ENCODE measurements around the gene AOX1. TPM values are rescaled to one million over a fixed set of nuclear protein-coding genes. Genes with fewer than 3 reads are reported as not detected.

The AOX1 gene
- total RNA-seq, 1 experiment from 2014 or later = 3.5 TPM

DNA sequence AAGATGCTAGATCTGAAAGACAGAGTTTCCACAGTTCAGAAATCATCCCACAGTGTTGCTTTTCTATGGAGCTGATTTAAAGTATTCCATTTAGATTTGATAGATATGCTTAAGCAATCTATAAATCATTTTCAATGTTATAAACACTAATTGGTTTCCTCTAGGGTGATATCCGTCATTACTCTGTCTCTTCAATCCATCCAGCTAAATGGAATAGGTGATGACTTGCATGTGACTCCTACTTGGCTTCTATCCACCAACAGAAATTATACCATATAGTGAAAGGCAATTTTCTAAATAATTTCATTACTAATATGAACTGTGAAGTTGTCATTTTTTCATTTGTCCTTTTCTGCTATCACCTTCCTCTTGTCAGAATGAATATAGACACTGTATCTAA, 84.9 kb downstream of the AOX1 start:
- H4K5ac ChIP-seq (ENCODE audit: insufficient read length, low read depth, low read length) = no peak overlapping the region
- whole genome bisulfite sequencing (ENCODE audit: extremely low coverage, insufficient read length, low lambda C conversion rate) = no CpG with 5 or more reads among the region's 1 CpG
- no peak overlapping the region for H2BK15ac ChIP-seq (ENCODE audit: low read depth, low read length)
- H3K4ac ChIP-seq (ENCODE audit: low read depth, low read length) = no peak overlapping the region
- H2AFZ ChIP-seq (ENCODE audit: low read length) = no peak overlapping the region
- H4K20me1 ChIP-seq (ENCODE audit: control insufficient read depth, insufficient read depth, insufficient read length) = no peaks in the 10 kb centered on the region
- H2BK5ac ChIP-seq (ENCODE audit: insufficient read length, low read length) = no peak overlapping the region
- Mint-ChIP-seq H3K27me3 (ENCODE audit: low read depth) (peaks cover 2% of the 10 kb centered on the region; the same call in 1 of the 2 replicates), H3K4me1 (peaks cover 0 to 2% of the 10 kb centered on the region in 2 experiments; a peak in 1 of 4 replicates), H3K27ac (no peak overlapping the region), H3K36me3 (ENCODE audit: insufficient read depth in 1 of 3, low read depth in 3 of 3) (no peaks in the 10 kb centered on the region; a peak in 2 of 7 replicates), H3K4me3 (no peak overlapping the region), H3K9me3 (no peaks in the 10 kb centered on the region)
- no peak overlapping the region for H2BK120ac ChIP-seq (ENCODE audit: low read depth, low read length, poor library complexity, severe bottlenecking)
- no peaks in the 10 kb centered on the region for H3K4me1 ChIP-seq (ENCODE audit: insufficient read depth, low read length)
- H3K27me3 ChIP-seq (ENCODE audit: insufficient read depth, low read length) = no peaks in the 10 kb centered on the region
- no peaks in the 10 kb centered on the region for H3K23me2 ChIP-seq (ENCODE audit: insufficient read length, low read depth, low read length, poor library complexity, severe bottlenecking)
- H3T11ph ChIP-seq (ENCODE audit: low read length) = no peak overlapping the region
- H3K79me1 ChIP-seq (ENCODE audit: insufficient read depth, low read depth, low read length, poor library complexity, severe bottlenecking) = no peaks in the 10 kb centered on the region
- H4K91ac ChIP-seq (ENCODE audit: insufficient read length, low read depth, low read length) = no peak overlapping the region
- no peak overlapping the region for H3K23ac ChIP-seq (ENCODE audit: insufficient read length, low read depth, low read length)
- no peak overlapping the region for H3K14ac ChIP-seq (ENCODE audit: insufficient read depth, low read length)
- no peak overlapping the region for H3K18ac ChIP-seq (ENCODE audit: insufficient read length, low read depth, low read length)
- H3K27ac ChIP-seq (ENCODE audit: insufficient read length, low read depth, low read length) = no peak overlapping the region
- no peak overlapping the region for H2AK5ac ChIP-seq (ENCODE audit: insufficient read length, low read length)
- no peak overlapping the region for H3K4me2 ChIP-seq (ENCODE audit: insufficient read depth, insufficient read length, low read length)
- no peak overlapping the region for H2BK12ac ChIP-seq (ENCODE audit: insufficient read length, low read depth, low read length)
- no peak overlapping the region for H4K8ac ChIP-seq (replicated peaks; ENCODE audit: insufficient read length, low read depth, low read length)
- H2BK20ac ChIP-seq (ENCODE audit: low read depth, low read length, poor library complexity, severe bottlenecking) = no peak overlapping the region
- TF ChIP-seq, protein P1, sequence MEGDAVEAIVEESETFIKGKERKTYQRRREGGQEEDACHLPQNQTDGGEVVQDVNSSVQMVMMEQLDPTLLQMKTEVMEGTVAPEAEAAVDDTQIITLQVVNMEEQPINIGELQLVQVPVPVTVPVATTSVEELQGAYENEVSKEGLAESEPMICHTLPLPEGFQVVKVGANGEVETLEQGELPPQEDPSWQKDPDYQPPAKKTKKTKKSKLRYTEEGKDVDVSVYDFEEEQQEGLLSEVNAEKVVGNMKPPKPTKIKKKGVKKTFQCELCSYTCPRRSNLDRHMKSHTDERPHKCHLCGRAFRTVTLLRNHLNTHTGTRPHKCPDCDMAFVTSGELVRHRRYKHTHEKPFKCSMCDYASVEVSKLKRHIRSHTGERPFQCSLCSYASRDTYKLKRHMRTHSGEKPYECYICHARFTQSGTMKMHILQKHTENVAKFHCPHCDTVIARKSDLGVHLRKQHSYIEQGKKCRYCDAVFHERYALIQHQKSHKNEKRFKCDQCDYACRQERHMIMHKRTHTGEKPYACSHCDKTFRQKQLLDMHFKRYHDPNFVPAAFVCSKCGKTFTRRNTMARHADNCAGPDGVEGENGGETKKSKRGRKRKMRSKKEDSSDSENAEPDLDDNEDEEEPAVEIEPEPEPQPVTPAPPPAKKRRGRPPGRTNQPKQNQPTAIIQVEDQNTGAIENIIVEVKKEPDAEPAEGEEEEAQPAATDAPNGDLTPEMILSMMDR (conservative IDR thresholded peaks at IDR 0.05) = no peak
- no peak overlapping the region for H3K56ac ChIP-seq (ENCODE audit: insufficient read length, low read depth, low read length)
- no peak for DNase-seq
- no peaks in the 10 kb centered on the region for H3K9me3 ChIP-seq (ENCODE audit: control insufficient read depth, low read depth, low read length)
- no peaks in the 10 kb centered on the region for H3K79me2 ChIP-seq (ENCODE audit: insufficient read depth, low read length)
- no peak overlapping the region for H3K9ac ChIP-seq (ENCODE audit: extremely low read depth, insufficient read length, low read length)

Data from H9 (cell line).